GM21576 (cell line): Measurements from ENCODE around the gene TIGD7.
"Not testable (repeated sequence)": the region's sequence is repeated elsewhere in the genome, so short reads cannot be mapped to it uniquely, and the experiment has no call there.

ENCODE experiments used
- ATAC-seq: cut with Tn5 transposase; IDR thresholded peaks from one replicate; pipeline ENCODE4 v1.9.1; 2021; ENCODE audit warnings: mild to moderate bottlenecking, moderate library complexity; ENCODE audit not compliant: unreplicated experiment

Gene TIGD7

GRCh38 chr16:3282730-3283542, 22.3 kb downstream of the TIGD7 start, which contains the start of gene ZNF263:
Gene ZNF263 (plus strand): TSS chr16:3283491. CDS start chr16:3283819, 328 bp downstream.
- peak; percentile 86 for ATAC-seq

- peak; percentile 2 for ATAC-seq
These were observed 23.0 kb downstream of the TIGD7 start for GRCh38 chr16:3282103-3282729.

- ATAC-seq, result no peak
These were observed 23.9 kb downstream of the TIGD7 start for GRCh38 chr16:3281222-3281820.

- no peak for ATAC-seq
These were observed 28.6 kb downstream of the TIGD7 start for GRCh38 chr16:3276679-3277078.

GRCh38 chr16:3274947-3275346, 30.3 kb downstream of the TIGD7 start:
- no peak for ATAC-seq

- ATAC-seq, result no peak
These were observed 30.7 kb downstream of the TIGD7 start for GRCh38 chr16:3274490-3274889.

- not testable (repeated sequence) for ATAC-seq
These were observed 33.9 kb downstream of the TIGD7 start for GRCh38 chr16:3271281-3271680.

GRCh38 chr16:3270718-3271117, 34.5 kb downstream of the TIGD7 start:
- ATAC-seq, result not testable (repeated sequence)

- ATAC-seq, result no peak
These were observed 36.9 kb downstream of the TIGD7 start for GRCh38 chr16:3268294-3268693.

- no peak for ATAC-seq
These were observed 38.2 kb downstream of the TIGD7 start for GRCh38 chr16:3266873-3267537.

- ATAC-seq, result peak; percentile 85
These were observed 40.8 kb downstream of the TIGD7 start for GRCh38 chr16:3264137-3265036.

GRCh38 chr16:3262517-3262916, 42.7 kb downstream of the TIGD7 start:
- no peak for ATAC-seq

GRCh38 chr16:3259836-3260235, 45.4 kb downstream of the TIGD7 start:
- ATAC-seq, result no peak

- no peak for ATAC-seq
These were observed 48.3 kb downstream of the TIGD7 start for GRCh38 chr16:3256866-3257465.

- no peak for ATAC-seq
These were observed 48.9 kb downstream of the TIGD7 start, which contains the start of gene MEFV for GRCh38 chr16:3256146-3256865. Gene MEFV (minus strand): TSS chr16:3256633. CDS start chr16:3256587, 46 bp downstream.

- no peak for ATAC-seq
These were observed 50.9 kb downstream of the TIGD7 start for GRCh38 chr16:3254309-3254708.

- ATAC-seq, result no peak
These were observed 52.3 kb downstream of the TIGD7 start for GRCh38 chr16:3252967-3253366.

- ATAC-seq, result no peak
These were observed 55.8 kb downstream of the TIGD7 start for GRCh38 chr16:3249451-3249850.

GRCh38 chr16:3249020-3249419, 56.2 kb downstream of the TIGD7 start:
- ATAC-seq, result no peak
